Endothelial cell (in vitro differentiated cells): ENCODE results near the gene GRAMD4. TPM values are rescaled to one million over a fixed set of nuclear protein-coding genes. Genes with fewer than 3 reads are reported as not detected.

ENCODE experiments used
- total RNA-seq: library from RNA; stranded (reverse); fragmentation: NEBNext Ultra II Directional; extraction: Animal tissue kit (Norgen Biotek cat#: 25700); gene quantifications from one replicate; pipeline ENCODE4 v1.2.1, GENCODE V29; 2021; ENCODE audit not compliant: unreplicated experiment

GRAMD4 gene
- total RNA-seq, 1 donor from 2014 or later: 42.7 TPM

Other genes starting within 250 kb of the GRAMD4 start
- 7.7 TPM for gene CELSR1, start 82.8 kb upstream of the GRAMD4 start, total RNA-seq
- 57.7 TPM for gene CERK, start 117.9 kb downstream of the GRAMD4 start, total RNA-seq
- gene TBC1D22A, start 142.3 kb downstream of the GRAMD4 start, total RNA-seq: 25.3 TPM